Neural cell (in vitro differentiated cells): ENCODE results near the gene SIVA1. TPM values are rescaled to one million over a fixed set of nuclear protein-coding genes. Genes with fewer than 3 reads are reported as not detected.

Experiments
- H2AFZ ChIP-seq: fragments of 200-600, 300-800 bp; sonication (generic), shearing (Covaris generic); 2 replicates; pipeline ENCODE4 v1.6.0; 2014; ENCODE audit warnings: low read depth, mild to moderate bottlenecking, antibody characterized with exemption, low read length, moderate library complexity
- H3F3A ChIP-seq: fragments of 200-600 bp; shearing (Covaris generic); 2 replicates; pipeline ENCODE4 v1.6.1; 2016; ENCODE audit warnings: mild to moderate bottlenecking, moderate library complexity, mixed read lengths, antibody characterized with exemption, low read length; ENCODE audit not compliant: insufficient read depth, poor library complexity, severe bottlenecking
- H3K27ac ChIP-seq: fragments of 200-600, 300-800 bp; sonication (generic), shearing (Covaris generic); 2 replicates; pipeline ENCODE4 v1.5.1; 2014; ENCODE audit warnings: mild to moderate bottlenecking, low read length, moderate library complexity
- H3K27me3 ChIP-seq: fragments of 300-800, 200-600 bp; sonication (generic), shearing (Covaris generic); 2 replicates; pipeline ENCODE4 v1.6.0; 2014; ENCODE audit warnings: mild to moderate bottlenecking, low read depth, low read length, moderate library complexity; ENCODE audit not compliant: insufficient read depth
- H3K36me3 ChIP-seq: fragments of 300-800, 200-600 bp; sonication (generic), shearing (Covaris generic); 2 replicates; pipeline ENCODE4 v1.5.1; 2014; ENCODE audit warnings: mild to moderate bottlenecking, antibody characterized with exemption, low read length, moderate library complexity; ENCODE audit not compliant: insufficient read depth
- H3K4me2 ChIP-seq: fragments of 300-800, 200-600 bp; sonication (generic), shearing (Covaris generic); 2 replicates; pipeline ENCODE4 v1.6.0; 2014; ENCODE audit warnings: mild to moderate bottlenecking, low read length
- H3K4me3 ChIP-seq: fragments of 300-800, 200-600 bp; sonication (generic), shearing (Covaris generic); 2 replicates; pipeline ENCODE4 v1.5.1; 2014; ENCODE audit warnings: mild to moderate bottlenecking, low read length, moderate library complexity
- H3K79me2 ChIP-seq: fragments of 200-600 bp; shearing (Covaris generic); replicated peaks from 2 replicates; pipeline ENCODE4 v1.6.0; 2014; ENCODE audit warnings: mild to moderate bottlenecking, low read length, moderate library complexity; ENCODE audit not compliant: insufficient read depth
- H3K9ac ChIP-seq: fragments of 300-800, 200-600 bp; sonication (generic), shearing (Covaris generic); 2 replicates; pipeline ENCODE4 v1.6.1; 2016; ENCODE audit warnings: mild to moderate bottlenecking, low read length, mixed read lengths
- H3K9me2 ChIP-seq: fragments of 200-600 bp; shearing (Covaris generic); 2 replicates; pipeline ENCODE4 v1.6.1; 2016; ENCODE audit warnings: mild to moderate bottlenecking, low read length, mixed read lengths; ENCODE audit not compliant: insufficient read depth
- H3K9me3 ChIP-seq: fragments of 200-600, 300-800 bp; sonication (generic), shearing (Covaris generic); 2 replicates; pipeline ENCODE4 v1.6.1; 2016; ENCODE audit warnings: mild to moderate bottlenecking, mixed run types, low read length, moderate library complexity, mixed read lengths
- H4K20me1 ChIP-seq: fragments of 200-600 bp; shearing (Covaris generic); 2 replicates; pipeline ENCODE4 v1.6.1; 2016; ENCODE audit warnings: mild to moderate bottlenecking, mixed run types; ENCODE audit not compliant: insufficient read depth
- CTCF ChIP-seq: fragments of 450-650 bp; IDR thresholded peaks from 2 replicates; pipeline ENCODE4 v1.5.1; 2014; ENCODE audit warnings: antibody characterized with exemption, mild to moderate bottlenecking, moderate library complexity; ENCODE audit not compliant: poor library complexity, severe bottlenecking
- EP300 ChIP-seq: fragments of 450-650 bp; conservative IDR thresholded peaks from 2 replicates; pipeline ENCODE4 v1.6.1; 2014; ENCODE audit warnings: antibody characterized with exemption, mild to moderate bottlenecking, moderate library complexity; ENCODE audit not compliant: poor library complexity, severe bottlenecking
- EZH2 ChIP-seq: fragments of 200-600, 300-800 bp; shearing (Covaris generic), sonication (generic); IDR thresholded peaks from 2 replicates; pipeline ENCODE4 v1.6.1; 2014; ENCODE audit warnings: antibody characterized with exemption, low read length, borderline replicate concordance, mild to moderate bottlenecking; ENCODE audit not compliant: insufficient read depth, poor library complexity, severe bottlenecking
- MXI1 ChIP-seq: fragments of 450-650 bp; conservative IDR thresholded peaks from 2 replicates; pipeline ENCODE4 v1.6.1; 2014; ENCODE audit warnings: antibody characterized with exemption, mild to moderate bottlenecking; ENCODE audit not compliant: poor library complexity, severe bottlenecking
- POLR2AphosphoS5 ChIP-seq: IDR thresholded peaks from 2 replicates; pipeline ENCODE4 v1.6.1; 2012
- RAD21 ChIP-seq: fragments of 450-650 bp; conservative IDR thresholded peaks from 2 replicates; pipeline ENCODE4 v1.6.1; 2014; ENCODE audit warnings: antibody characterized with exemption, mild to moderate bottlenecking, moderate library complexity
- REST ChIP-seq: IDR thresholded peaks from 2 replicates; pipeline ENCODE4 v1.6.1; 2012; ENCODE audit warnings: borderline replicate concordance
- SMC3 ChIP-seq: fragments of 450-650 bp; conservative IDR thresholded peaks from 2 replicates; pipeline ENCODE4 v1.6.1; 2014; ENCODE audit warnings: antibody characterized with exemption, mild to moderate bottlenecking, moderate library complexity; ENCODE audit not compliant: poor library complexity
- TAF1 ChIP-seq: IDR thresholded peaks from 2 replicates; pipeline ENCODE4 v1.6.1; 2012; ENCODE audit warnings: low read depth
- polyA plus RNA-seq: library from polyadenylated mRNA; depleted of rRNA; stranded (reverse); fragments of >200 nt; gene quantifications from 2 replicates; pipeline ENCODE4 v1.2.3, GENCODE V29; 2014

The SIVA1 gene
- polyA plus RNA-seq, 1 donor from 2014 or later: 180 TPM

GRCh38 chr14:104767634-104767918 is 14.6 kb downstream of the SIVA1 start:
- H3K79me2 ChIP-seq: no peaks in the 10 kb centered on the region
- no peaks in the 10 kb centered on the region for H3K9me2 ChIP-seq
- H3K9ac ChIP-seq: no peak overlapping the region
- H3K4me2 ChIP-seq: no peak overlapping the region
- no peaks in the 10 kb centered on the region for H3F3A ChIP-seq
- no peak overlapping the region for H3K4me3 ChIP-seq
- no peaks in the 10 kb centered on the region for H3K9me3 ChIP-seq
- TF ChIP-seq EP300 (no peak), CTCF (no peak), TAF1 (no peak), EZH2 (no peak), SMC3 (no peak), POLR2AphosphoS5 (no peak), REST (no peak), MXI1 (no peak), RAD21 (no peak)
- H3K36me3 ChIP-seq: peaks cover 11% of the 10 kb centered on the region
- no peak overlapping the region for H2AFZ ChIP-seq
- H4K20me1 ChIP-seq: no peaks in the 10 kb centered on the region
- H3K27me3 ChIP-seq: no peaks in the 10 kb centered on the region
- H3K27ac ChIP-seq: no peak overlapping the region

- Histone ChIP-seq H3K27ac (no peak overlapping the region), H2AFZ (no peak overlapping the region), H3K9me3 (no peaks in the 10 kb centered on the region), H3K79me2 (no peaks in the 10 kb centered on the region), H3K36me3 (peaks cover 11% of the 10 kb centered on the region), H3K4me3 (no peak overlapping the region), H4K20me1 (no peaks in the 10 kb centered on the region), H3K9ac (peak overlapping the region; percentile 12), H3K9me2 (no peaks in the 10 kb centered on the region), H3F3A (no peaks in the 10 kb centered on the region), H3K27me3 (no peaks in the 10 kb centered on the region), H3K4me2 (no peak overlapping the region)
- peak; percentile 81 for TF ChIP-seq CTCF
- TF ChIP-seq RAD21: peak; percentile 75
- no peak for TF ChIP-seq POLR2AphosphoS5
- TF ChIP-seq SMC3: peak; percentile 76
Observed at GRCh38 chr14:104768437-104769323, 15.7 kb downstream of the SIVA1 start.
